Suprapubic skin (tissue), 4 donors: ENCODE results near the gene ADAP1. TPM values are rescaled to one million over a fixed set of nuclear protein-coding genes. Genes with fewer than 3 reads are reported as not detected.

Experiments used
- DNase-seq, 2 donors: peaks; one replicate each; pipeline ENCODE4 v3.0.0-alpha.2; 2019; ENCODE audit warnings: low spot score in 2 of 2
- H3K27ac ChIP-seq: fragments of 200-600 bp; sonication (generic); one replicate; pipeline ENCODE4 v1.5.1; 2019
- H3K27me3 ChIP-seq: fragments of 200-600 bp; sonication (generic); one replicate; pipeline ENCODE4 v1.5.1; 2019
- H3K36me3 ChIP-seq: fragments of 200-600 bp; sonication (generic); one replicate; pipeline ENCODE4 v1.5.1; 2019
- H3K4me1 ChIP-seq: fragments of 200-600 bp; sonication (generic); one replicate; pipeline ENCODE4 v1.5.1; 2019
- H3K4me3 ChIP-seq: fragments of 200-600 bp; sonication (generic); one replicate; pipeline ENCODE4 v1.5.1; 2019; ENCODE audit warnings: mild to moderate bottlenecking
- H3K9me3 ChIP-seq: fragments of 200-600 bp; sonication (generic); one replicate; pipeline ENCODE4 v1.5.1; 2019
- CTCF ChIP-seq, 2 donors: fragments of 200-600 bp in 1 of 2; fragments of 450-650 bp in 1 of 2; sonication (generic) in 1 of 2; IDR thresholded peaks; one replicate each; pipeline ENCODE4 v1.5.1; 2016 to 2019; ENCODE audit warnings: antibody characterized with exemption in 2 of 2, mild to moderate bottlenecking in 1 of 2, moderate library complexity in 1 of 2
- EP300 ChIP-seq: sonication (generic); formaldehyde crosslinking; IDR thresholded peaks from one replicate; pipeline ENCODE4 v1.6.1; 2017; ENCODE audit warnings: antibody characterized with exemption
- POLR2A ChIP-seq, 2 donors: fragments of 450-650 bp; IDR thresholded peaks; one replicate each; pipeline ENCODE4 v1.6.1; 2017; ENCODE audit warnings: antibody characterized with exemption in 2 of 2, mild to moderate bottlenecking in 2 of 2, moderate library complexity in 2 of 2
- POLR2AphosphoS5 ChIP-seq, 3 donors: sonication (generic); formaldehyde crosslinking; IDR thresholded peaks; one replicate each; pipeline ENCODE4 v1.6.1; 2017; ENCODE audit warnings: antibody characterized with exemption in 3 of 3
- WGBS: methylation state at CpG from one replicate; pipeline ENCODE4 v1.1.5; 2018; 5-methylcytosine and 5-hydroxymethylcytosine counted together
- total RNA-seq, 4 donors: library from RNA; depleted of rRNA; stranded (reverse); fragments of >200 nt; gene quantifications; one replicate each; pipeline ENCODE4 v1.1.0, GENCODE V29; 2016

The ADAP1 gene
- total RNA-seq, 4 donors from 2014 or later: 4.1 to 9.1 (median 6.3) TPM

GRCh38 chr7:894927-895450 is 59.5 kb downstream of the ADAP1 start:
- 96% methylated on average over 15 of the region's 21 CpGs for WGBS
- no peak for TF ChIP-seq POLR2A (IDR thresholded peaks at IDR 0.05)
- no peak for TF ChIP-seq CTCF (IDR thresholded peaks at IDR 0.05)
- no peak for TF ChIP-seq POLR2AphosphoS5 (IDR thresholded peaks at IDR 0.05)
- no peak for TF ChIP-seq EP300
- Histone ChIP-seq H3K27ac (no peak overlapping the region), H3K36me3 (peaks cover 77% of the 10 kb centered on the region), H3K9me3 (no peaks in the 10 kb centered on the region), H3K4me3 (no peak overlapping the region), H3K4me1 (no peaks in the 10 kb centered on the region), H3K27me3 (no peaks in the 10 kb centered on the region)
- no peak for DNase-seq

GRCh38 chr7:894164-894867 is 60.2 kb downstream of the ADAP1 start:
- Histone ChIP-seq H3K4me1 (no peaks in the 10 kb centered on the region), H3K36me3 (peaks cover 77% of the 10 kb centered on the region), H3K27ac (no peak overlapping the region), H3K9me3 (no peaks in the 10 kb centered on the region), H3K4me3 (no peak overlapping the region), H3K27me3 (no peaks in the 10 kb centered on the region)
- DNase-seq: no peak
- 92% methylated on average over 28 of the region's 40 CpGs for WGBS
- no peak for TF ChIP-seq EP300
- TF ChIP-seq POLR2AphosphoS5 (IDR thresholded peaks at IDR 0.05): no peak
- no peak for TF ChIP-seq CTCF (IDR thresholded peaks at IDR 0.05)
- TF ChIP-seq POLR2A (IDR thresholded peaks at IDR 0.05): no peak

- no peak for DNase-seq
- H3K36me3 ChIP-seq: peaks cover 82% of the 10 kb centered on the region
- 82% methylated on average over 13 of the region's 19 CpGs for WGBS
These were observed 60.8 kb downstream of the ADAP1 start for GRCh38 chr7:893686-894085.

GRCh38 chr7:892648-893593 is 61.6 kb downstream of the ADAP1 start:
- Histone ChIP-seq H3K4me3 (no peak overlapping the region), H3K36me3 (peaks cover 84% of the 10 kb centered on the region), H3K9me3 (no peaks in the 10 kb centered on the region), H3K27me3 (no peaks in the 10 kb centered on the region), H3K27ac (no peak overlapping the region), H3K4me1 (no peaks in the 10 kb centered on the region)
- TF ChIP-seq POLR2AphosphoS5 (IDR thresholded peaks at IDR 0.05) (no peak), POLR2A (IDR thresholded peaks at IDR 0.05) (no peak), EP300 (no peak), CTCF (IDR thresholded peaks at IDR 0.05) (no peak)
- 92% methylated on average over 48 of the region's 48 CpGs for WGBS
- no peak for DNase-seq

More at GRCh38 chr7:893686-894085, 60.8 kb downstream of the ADAP1 start:
- no peak overlapping the region for H3K27ac ChIP-seq
- no peaks in the 10 kb centered on the region for H3K4me1 ChIP-seq
- H3K27me3 ChIP-seq: no peaks in the 10 kb centered on the region
- H3K4me3 ChIP-seq: no peak overlapping the region
- H3K9me3 ChIP-seq: no peaks in the 10 kb centered on the region
- TF ChIP-seq EP300 (no peak), POLR2AphosphoS5 (IDR thresholded peaks at IDR 0.05) (no peak), CTCF (IDR thresholded peaks at IDR 0.05) (no peak), POLR2A (IDR thresholded peaks at IDR 0.05) (no peak)

GRCh38 chr7:891805-892204 is 62.7 kb downstream of the ADAP1 start:
- Histone ChIP-seq H3K36me3 (peaks cover 84% of the 10 kb centered on the region), H3K9me3 (no peaks in the 10 kb centered on the region), H3K27ac (no peak overlapping the region), H3K27me3 (no peaks in the 10 kb centered on the region), H3K4me1 (no peaks in the 10 kb centered on the region), H3K4me3 (no peak overlapping the region)
- 95% methylated on average over 8 of the region's 20 CpGs for WGBS
- DNase-seq: no peak
- TF ChIP-seq CTCF (IDR thresholded peaks at IDR 0.05) (no peak), POLR2AphosphoS5 (IDR thresholded peaks at IDR 0.05) (no peak), EP300 (no peak), POLR2A (IDR thresholded peaks at IDR 0.05) (no peak)
